SK-N-DZ (cell line): Measurements from ENCODE around the gene ANKRD36B. TPM values are rescaled to one million over a fixed set of nuclear protein-coding genes. Genes with fewer than 3 reads are reported as not detected.
A peak's percentile ranks its signal among the peaks of the same experiment; 100 is the strongest.
"Not testable (repeated sequence)": the region's sequence is repeated elsewhere in the genome, so short reads cannot be mapped to it uniquely, and the experiment has no call there.

Experiments
- DNase-seq: peaks from one replicate; pipeline ENCODE4 v3.0.0-alpha.2; 2015; ENCODE audit warnings: low spot score
- polyA plus RNA-seq, 2 experiments: library from polyadenylated mRNA; depleted of rRNA; stranded (reverse); fragments of >200 nt; gene quantifications; 2 replicates each; pipeline ENCODE4 v1.2.3, GENCODE V29; 2014

The ANKRD36B gene
- polyA plus RNA-seq (2014; cell fraction: cytosol; rRNA removed) = 5.3 and 6.1 TPM in 2 replicates
- polyA plus RNA-seq (2014; cell fraction: nucleus; rRNA removed) = 34.3 and 47.9 TPM in 2 replicates

GRCh38 chr2:97589598-97590510 is at the start of gene ANKRD36B:
TSS of gene ANKRD36B (minus strand) at chr2:97589877. CDS start at chr2:97589685, 192 bp downstream.
- DNase-seq = peak; percentile 83

GRCh38 chr2:97626049-97626430 is 36.4 kb upstream of the ANKRD36B start:
- not testable (repeated sequence) for DNase-seq

GRCh38 chr2:97625354-97626048 is 35.8 kb upstream of the ANKRD36B start:
- not testable (repeated sequence) for DNase-seq

GRCh38 chr2:97622976-97623375 is 33.3 kb upstream of the ANKRD36B start:
- not testable (repeated sequence) for DNase-seq

GRCh38 chr2:97620492-97620891 is 30.8 kb upstream of the ANKRD36B start:
- DNase-seq = not testable (repeated sequence)

GRCh38 chr2:97618939-97619827 is 29.5 kb upstream of the ANKRD36B start:
- DNase-seq = not testable (repeated sequence)

- DNase-seq = no peak
These were observed 28.2 kb upstream of the ANKRD36B start for GRCh38 chr2:97617911-97618310.

GRCh38 chr2:97615746-97616145 is 26.1 kb upstream of the ANKRD36B start:
- DNase-seq = not testable (repeated sequence)

- not testable (repeated sequence) for DNase-seq
These were observed 22.2 kb upstream of the ANKRD36B start for GRCh38 chr2:97611895-97612294.

- DNase-seq = not testable (repeated sequence)
These were observed 19.1 kb upstream of the ANKRD36B start for GRCh38 chr2:97608745-97609144.

GRCh38 chr2:97605524-97606339 is 16.1 kb upstream of the ANKRD36B start:
- DNase-seq = not testable (repeated sequence)

GRCh38 chr2:97605109-97605508 is 15.4 kb upstream of the ANKRD36B start:
- not testable (repeated sequence) for DNase-seq

- not testable (repeated sequence) for DNase-seq
These were observed 11.9 kb upstream of the ANKRD36B start for GRCh38 chr2:97601537-97601936.

- not testable (repeated sequence) for DNase-seq
These were observed 6.5 kb upstream of the ANKRD36B start for GRCh38 chr2:97596180-97596579.

GRCh38 chr2:97593520-97593919 is 3.8 kb upstream of the ANKRD36B start:
- DNase-seq = not testable (repeated sequence)

GRCh38 chr2:97590515-97591394 is 1.1 kb upstream of the ANKRD36B start:
- DNase-seq = peak; percentile 89

GRCh38 chr2:97589257-97589597 is 450 bp downstream of the ANKRD36B start:
- not testable (repeated sequence) for DNase-seq

GRCh38 chr2:97565674-97566073 is 24.0 kb downstream of the ANKRD36B start:
- not testable (repeated sequence) for DNase-seq

- DNase-seq = not testable (repeated sequence)
These were observed 37.3 kb downstream of the ANKRD36B start for GRCh38 chr2:97552406-97552805.
